DND-41 (cell line): ENCODE measurements around the gene EGFL8.

ENCODE experiments used
- ATAC-seq: fragments of 200-7000 bp; cut with Tn5 transposase; 3 replicates; pipeline ENCODE4 v1.9.1; 2021; ENCODE audit warnings: low read depth; ENCODE audit not compliant: insufficient read depth
- DNase-seq: peaks from one replicate; pipeline ENCODE4 v3.0.0-alpha.2; 2020
- H2AFZ ChIP-seq: 2 replicates; pipeline ENCODE4 v1.6.0; 2012; ENCODE audit warnings: low read depth, low read length
- H3K27ac ChIP-seq: 2 replicates; pipeline ENCODE4 v1.5.1; 2012; ENCODE audit warnings: low read length, inconsistent platforms
- H3K27me3 ChIP-seq: fragments of 200-600 bp; sonication (generic); 2 replicates; pipeline ENCODE4 v1.6.0; 2012; ENCODE audit warnings: low read length, mild to moderate bottlenecking, inconsistent platforms; ENCODE audit not compliant: insufficient read depth, poor library complexity
- H3K36me3 ChIP-seq: 2 replicates; pipeline ENCODE4 v1.5.1; 2012; ENCODE audit warnings: low read length, inconsistent platforms; ENCODE audit not compliant: insufficient read depth
- H3K4me1 ChIP-seq: 2 replicates; pipeline ENCODE4 v1.5.1; 2012; ENCODE audit warnings: mild to moderate bottlenecking, low read length; ENCODE audit not compliant: insufficient read depth
- H3K4me2 ChIP-seq: 2 replicates; pipeline ENCODE4 v1.6.0; 2012; ENCODE audit warnings: mild to moderate bottlenecking, moderate library complexity, low read length, inconsistent platforms; ENCODE audit not compliant: insufficient read depth
- H3K4me3 ChIP-seq, 2 experiments: fragments of 200-600 bp in 1 of 2; shearing (Covaris generic) in 1 of 2; 2 replicates each; pipeline ENCODE4 v1.5.1; 2012 to 2016; ENCODE audit warnings: inconsistent platforms in 2 of 2, low read length in 2 of 2, mild to moderate bottlenecking in 2 of 2, low read depth in 1 of 2, moderate library complexity in 1 of 2
- H3K79me2 ChIP-seq: 2 replicates; pipeline ENCODE4 v1.6.0; 2012; ENCODE audit warnings: low read length, inconsistent platforms; ENCODE audit not compliant: insufficient read depth
- H3K9ac ChIP-seq: 2 replicates; pipeline ENCODE4 v1.6.0; 2012; ENCODE audit warnings: low read depth, mild to moderate bottlenecking, inconsistent platforms, low read length, moderate library complexity
- H3K9me3 ChIP-seq: 2 replicates; pipeline ENCODE4 v1.5.1; 2012; ENCODE audit warnings: low read length, moderate library complexity, mild to moderate bottlenecking, inconsistent platforms; ENCODE audit not compliant: insufficient read depth, severe bottlenecking
- H4K20me1 ChIP-seq: 2 replicates; pipeline ENCODE4 v1.6.0; 2012; ENCODE audit warnings: low read length; ENCODE audit not compliant: insufficient read depth
- EZH2 ChIP-seq: IDR thresholded peaks from 3 replicates; pipeline ENCODE4 v1.6.1; 2012; ENCODE audit warnings: borderline replicate concordance, low read depth, mild to moderate bottlenecking, moderate library complexity, low read length, inconsistent platforms; ENCODE audit not compliant: severe bottlenecking
- TF ChIP-seq, protein P1 (sequence below): IDR thresholded peaks from 2 replicates; pipeline ENCODE4 v1.5.1; 2012; ENCODE audit warnings: borderline replicate concordance, low read length, moderate library complexity, mild to moderate bottlenecking; ENCODE audit not compliant: poor library complexity, severe bottlenecking; ENCODE audit errors: extremely low read depth

Gene EGFL8

DNA sequence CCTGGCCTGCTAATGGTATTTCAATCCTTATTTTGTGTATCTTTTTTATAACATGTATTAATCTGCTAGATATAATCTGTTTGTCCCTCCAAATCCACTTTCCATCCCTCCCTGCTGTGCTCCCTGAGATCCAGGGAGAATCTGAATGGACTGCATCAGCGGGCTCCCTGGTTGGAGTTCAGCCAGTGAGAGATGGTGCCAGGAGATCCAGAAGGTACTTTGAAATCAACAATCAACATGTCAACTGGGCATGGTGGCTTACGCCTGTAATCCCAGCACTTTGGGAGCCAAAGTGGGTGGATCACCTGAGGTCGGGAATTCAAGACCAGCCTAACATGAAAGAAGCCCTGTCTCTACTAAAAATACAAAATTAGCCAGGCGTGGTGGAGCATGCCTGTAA, 40.7 kb upstream of the EGFL8 start:
- H3K4me2 ChIP-seq: no peak overlapping the region
- H3K36me3 ChIP-seq: peaks cover 71% of the 10 kb centered on the region
- no peak for TF ChIP-seq EZH2
- TF ChIP-seq, protein P1, sequence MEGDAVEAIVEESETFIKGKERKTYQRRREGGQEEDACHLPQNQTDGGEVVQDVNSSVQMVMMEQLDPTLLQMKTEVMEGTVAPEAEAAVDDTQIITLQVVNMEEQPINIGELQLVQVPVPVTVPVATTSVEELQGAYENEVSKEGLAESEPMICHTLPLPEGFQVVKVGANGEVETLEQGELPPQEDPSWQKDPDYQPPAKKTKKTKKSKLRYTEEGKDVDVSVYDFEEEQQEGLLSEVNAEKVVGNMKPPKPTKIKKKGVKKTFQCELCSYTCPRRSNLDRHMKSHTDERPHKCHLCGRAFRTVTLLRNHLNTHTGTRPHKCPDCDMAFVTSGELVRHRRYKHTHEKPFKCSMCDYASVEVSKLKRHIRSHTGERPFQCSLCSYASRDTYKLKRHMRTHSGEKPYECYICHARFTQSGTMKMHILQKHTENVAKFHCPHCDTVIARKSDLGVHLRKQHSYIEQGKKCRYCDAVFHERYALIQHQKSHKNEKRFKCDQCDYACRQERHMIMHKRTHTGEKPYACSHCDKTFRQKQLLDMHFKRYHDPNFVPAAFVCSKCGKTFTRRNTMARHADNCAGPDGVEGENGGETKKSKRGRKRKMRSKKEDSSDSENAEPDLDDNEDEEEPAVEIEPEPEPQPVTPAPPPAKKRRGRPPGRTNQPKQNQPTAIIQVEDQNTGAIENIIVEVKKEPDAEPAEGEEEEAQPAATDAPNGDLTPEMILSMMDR: no peak
- ATAC-seq (no peak), DNase-seq (no peak)
- H3K4me1 ChIP-seq: peaks cover 23% of the 10 kb centered on the region
- no peak overlapping the region for H3K27ac ChIP-seq
- H3K9me3 ChIP-seq: no peaks in the 10 kb centered on the region
- no peak overlapping the region for H3K4me3 ChIP-seq
- H3K27me3 ChIP-seq: no peaks in the 10 kb centered on the region
- no peak overlapping the region for H2AFZ ChIP-seq
- H4K20me1 ChIP-seq: no peaks in the 10 kb centered on the region
- no peak overlapping the region for H3K9ac ChIP-seq
- H3K79me2 ChIP-seq: peaks cover 30% of the 10 kb centered on the region

DNA sequence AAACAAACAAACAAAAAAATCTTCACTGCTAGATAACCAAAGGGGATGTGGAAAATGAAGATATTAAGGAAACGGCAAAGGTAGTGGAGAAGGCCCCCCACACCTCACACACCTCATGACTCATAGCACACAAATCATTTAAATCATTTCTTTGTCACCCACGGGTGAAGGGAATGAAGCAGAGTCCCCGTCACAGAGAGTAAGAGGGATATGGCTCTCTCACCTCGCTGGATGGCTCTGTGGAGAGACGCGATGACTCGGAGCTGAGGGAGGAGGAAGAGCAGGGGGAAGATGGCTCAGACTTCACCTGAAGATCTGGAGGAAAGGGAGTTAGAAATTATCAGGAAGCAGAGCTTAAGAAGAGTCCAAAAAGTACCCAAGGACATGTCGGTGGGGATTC, 37.5 kb upstream of the EGFL8 start:
- peaks cover 48% of the 10 kb centered on the region for H3K36me3 ChIP-seq
- ATAC-seq: no peak

DNA sequence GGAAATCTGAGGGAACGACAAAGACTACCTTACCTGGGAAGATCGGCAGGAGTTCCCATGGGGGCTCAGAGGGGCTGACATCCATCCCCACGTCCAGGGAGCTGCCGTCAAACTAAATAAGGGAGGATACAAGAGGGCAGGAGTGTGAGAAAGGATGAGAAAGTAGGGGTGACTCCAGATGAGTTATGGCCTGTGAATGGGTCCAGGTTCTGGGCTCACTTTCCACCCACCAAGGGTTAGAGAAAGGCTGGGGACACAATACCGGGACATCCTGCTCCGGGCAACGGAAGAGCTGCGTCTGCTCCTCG, 37.0 kb upstream of the EGFL8 start:
- TF ChIP-seq, protein P1: no peak
- TF ChIP-seq EZH2: no peak
- peak overlapping the region; percentile 78 for H3K4me2 ChIP-seq
- H3K36me3 ChIP-seq: peaks cover 44% of the 10 kb centered on the region
- H3K27me3 ChIP-seq: no peaks in the 10 kb centered on the region
- DNase-seq (no peak), ATAC-seq (no peak)
- H3K9me3 ChIP-seq: no peaks in the 10 kb centered on the region
- H2AFZ ChIP-seq: peak overlapping the region; percentile 94
- no peaks in the 10 kb centered on the region for H4K20me1 ChIP-seq
- H3K27ac ChIP-seq: peak overlapping the region; percentile 97
- peak overlapping the region; percentile 89 for H3K9ac ChIP-seq
- H3K4me1 ChIP-seq: peaks cover 40% of the 10 kb centered on the region
- H3K4me3 ChIP-seq: peak overlapping the region; percentile 82 to 91; a peak in 3 of 4 replicates
- H3K79me2 ChIP-seq: peaks cover 42% of the 10 kb centered on the region

More for the DNA sequence above, 37.5 kb upstream of the EGFL8 start:
- H3K9me3 ChIP-seq: no peaks in the 10 kb centered on the region
- H3K9ac ChIP-seq: peak overlapping the region; percentile 89
- H2AFZ ChIP-seq: no peak overlapping the region
- H3K79me2 ChIP-seq: peaks cover 42% of the 10 kb centered on the region
- no peak for TF ChIP-seq EZH2
- TF ChIP-seq, protein P1: no peak
- H3K4me1 ChIP-seq: peaks cover 40% of the 10 kb centered on the region
- H3K4me3 ChIP-seq: peak overlapping the region; percentile 82 to 91; a peak in 3 of 4 replicates
- H3K27me3 ChIP-seq: no peaks in the 10 kb centered on the region
- peak overlapping the region; percentile 36; the same call in 1 of the 2 replicates for H3K27ac ChIP-seq
- no peak for DNase-seq
- H4K20me1 ChIP-seq: no peaks in the 10 kb centered on the region
- peak overlapping the region; percentile 78 for H3K4me2 ChIP-seq
